ENCODE results near the gene ZNF474. TPM values are rescaled to one million over a fixed set of nuclear protein-coding genes. Genes with fewer than 3 reads are reported as not detected.

Gene ZNF474
- total and polyA plus RNA-seq, 2 donors from 2014 or later = 0.38 TPM; not detected in 1

- Histone ChIP-seq H3K9ac (ENCODE audit: low read length in 3 of 3) (no peak overlapping the region), H3K36me3 (ENCODE audit: control insufficient read depth in 2 of 3, insufficient read depth in 3 of 3, low read length in 3 of 3) (no peaks in the 10 kb centered on the region), H3K27me3 (ENCODE audit: control insufficient read depth, insufficient read depth, low read length) (no peaks in the 10 kb centered on the region), H3K9me3 (ENCODE audit: control insufficient read depth in 2 of 3, insufficient read depth in 1 of 3, low read length in 3 of 3) (no peaks in the 10 kb centered on the region), H3K27ac (ENCODE audit: low read depth in 2 of 2, low read length in 2 of 2) (no peak overlapping the region), H3K4me1 (ENCODE audit: control insufficient read depth in 2 of 3, insufficient read depth in 2 of 3, low read depth in 1 of 3, low read length in 3 of 3) (no peaks in the 10 kb centered on the region), H3K4me3 (ENCODE audit: low read length in 3 of 3) (no peak overlapping the region)
- DNase-seq (peak in 2 of 5 donors; percentile 55 to 79), FAIRE-seq (peak; percentile 39)
- TF ChIP-seq, protein P1, sequence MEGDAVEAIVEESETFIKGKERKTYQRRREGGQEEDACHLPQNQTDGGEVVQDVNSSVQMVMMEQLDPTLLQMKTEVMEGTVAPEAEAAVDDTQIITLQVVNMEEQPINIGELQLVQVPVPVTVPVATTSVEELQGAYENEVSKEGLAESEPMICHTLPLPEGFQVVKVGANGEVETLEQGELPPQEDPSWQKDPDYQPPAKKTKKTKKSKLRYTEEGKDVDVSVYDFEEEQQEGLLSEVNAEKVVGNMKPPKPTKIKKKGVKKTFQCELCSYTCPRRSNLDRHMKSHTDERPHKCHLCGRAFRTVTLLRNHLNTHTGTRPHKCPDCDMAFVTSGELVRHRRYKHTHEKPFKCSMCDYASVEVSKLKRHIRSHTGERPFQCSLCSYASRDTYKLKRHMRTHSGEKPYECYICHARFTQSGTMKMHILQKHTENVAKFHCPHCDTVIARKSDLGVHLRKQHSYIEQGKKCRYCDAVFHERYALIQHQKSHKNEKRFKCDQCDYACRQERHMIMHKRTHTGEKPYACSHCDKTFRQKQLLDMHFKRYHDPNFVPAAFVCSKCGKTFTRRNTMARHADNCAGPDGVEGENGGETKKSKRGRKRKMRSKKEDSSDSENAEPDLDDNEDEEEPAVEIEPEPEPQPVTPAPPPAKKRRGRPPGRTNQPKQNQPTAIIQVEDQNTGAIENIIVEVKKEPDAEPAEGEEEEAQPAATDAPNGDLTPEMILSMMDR (IDR thresholded peaks at IDR 0.05; ENCODE audit: borderline replicate concordance, extremely low read depth, insufficient read depth) = peak; percentile 36
- intact Hi-C loops (cut with DNase I) = no loop called here
Measured at GRCh38 chr5:122101636-122102285, 27.6 kb upstream of the ZNF474 start.

GRCh38 chr5:122102825-122103224 is 26.5 kb upstream of the ZNF474 start:
- Histone ChIP-seq H3K27ac (ENCODE audit: low read depth in 2 of 2, low read length in 2 of 2) (no peak overlapping the region), H3K9me3 (ENCODE audit: control insufficient read depth in 2 of 3, insufficient read depth in 1 of 3, low read length in 3 of 3) (no peaks in the 10 kb centered on the region), H3K4me1 (ENCODE audit: control insufficient read depth in 2 of 3, insufficient read depth in 2 of 3, low read depth in 1 of 3, low read length in 3 of 3) (no peaks in the 10 kb centered on the region), H3K9ac (ENCODE audit: low read length in 3 of 3) (no peak overlapping the region), H3K36me3 (ENCODE audit: control insufficient read depth in 2 of 3, insufficient read depth in 3 of 3, low read length in 3 of 3) (no peaks in the 10 kb centered on the region), H3K4me3 (ENCODE audit: low read length in 3 of 3) (no peak overlapping the region), H3K27me3 (ENCODE audit: control insufficient read depth, insufficient read depth, low read length) (no peaks in the 10 kb centered on the region)
- DNase-seq (no peak), FAIRE-seq (peak; percentile 3)
- TF ChIP-seq, protein P1 (IDR thresholded peaks at IDR 0.05; ENCODE audit: borderline replicate concordance, extremely low read depth, insufficient read depth) = no peak
- intact Hi-C loops (cut with DNase I) = no loop called here

GRCh38 chr5:122105909-122106308 is 23.4 kb upstream of the ZNF474 start:
- TF ChIP-seq, protein P1 (IDR thresholded peaks at IDR 0.05; ENCODE audit: borderline replicate concordance, extremely low read depth, insufficient read depth) = no peak
- no peaks in the 10 kb centered on the region for H3K36me3 ChIP-seq (ENCODE audit: control insufficient read depth in 2 of 3, insufficient read depth in 3 of 3, low read length in 3 of 3)
- H3K27ac ChIP-seq (ENCODE audit: low read depth in 2 of 2, low read length in 2 of 2) = no peak overlapping the region
- DNase-seq (no peak), FAIRE-seq (no peak)
- H3K27me3 ChIP-seq (ENCODE audit: control insufficient read depth, insufficient read depth, low read length) = no peaks in the 10 kb centered on the region
- no peaks in the 10 kb centered on the region for H3K4me1 ChIP-seq (ENCODE audit: control insufficient read depth in 2 of 3, insufficient read depth in 2 of 3, low read depth in 1 of 3, low read length in 3 of 3)
- H3K4me3 ChIP-seq (ENCODE audit: low read length in 3 of 3) = no peak overlapping the region
- no peaks in the 10 kb centered on the region for H3K9me3 ChIP-seq (ENCODE audit: control insufficient read depth in 2 of 3, insufficient read depth in 1 of 3, low read length in 3 of 3)
- intact Hi-C loops (cut with DNase I) = no loop called here
- H3K9ac ChIP-seq (ENCODE audit: low read length in 3 of 3) = no peak overlapping the region

- H3K27me3 ChIP-seq (ENCODE audit: control insufficient read depth, insufficient read depth, low read length) = no peaks in the 10 kb centered on the region
- FAIRE-seq (no peak), DNase-seq (no peak)
- no peaks in the 10 kb centered on the region for H3K4me1 ChIP-seq (ENCODE audit: control insufficient read depth in 2 of 3, insufficient read depth in 2 of 3, low read depth in 1 of 3, low read length in 3 of 3)
- H3K36me3 ChIP-seq (ENCODE audit: control insufficient read depth in 2 of 3, insufficient read depth in 3 of 3, low read length in 3 of 3) = no peaks in the 10 kb centered on the region
- H3K4me3 ChIP-seq (ENCODE audit: low read length in 3 of 3) = no peak overlapping the region
- no peaks in the 10 kb centered on the region for H3K9me3 ChIP-seq (ENCODE audit: control insufficient read depth in 2 of 3, insufficient read depth in 1 of 3, low read length in 3 of 3)
- intact Hi-C loops (cut with DNase I) = no loop called here
- TF ChIP-seq, protein P1 (IDR thresholded peaks at IDR 0.05; ENCODE audit: borderline replicate concordance, extremely low read depth, insufficient read depth) = no peak
- no peak overlapping the region for H3K9ac ChIP-seq (ENCODE audit: low read length in 3 of 3)
- no peak overlapping the region for H3K27ac ChIP-seq (ENCODE audit: low read depth in 2 of 2, low read length in 2 of 2)
Measured at GRCh38 chr5:122107016-122107415, 22.3 kb upstream of the ZNF474 start.
